ENCODE results near the gene IL12A. TPM values are rescaled to one million over a fixed set of nuclear protein-coding genes. Genes with fewer than 3 reads are reported as not detected.
A peak's percentile ranks its signal among the peaks of the same experiment; 100 is the strongest.

IL12A gene
- total and polyA plus RNA-seq, 10 of the 15 experiments (the other 5 are each of a cell fraction or from before 2014, with no cell fraction given), result 0.50 to 10.9 (median 3.5) TPM

DNA sequence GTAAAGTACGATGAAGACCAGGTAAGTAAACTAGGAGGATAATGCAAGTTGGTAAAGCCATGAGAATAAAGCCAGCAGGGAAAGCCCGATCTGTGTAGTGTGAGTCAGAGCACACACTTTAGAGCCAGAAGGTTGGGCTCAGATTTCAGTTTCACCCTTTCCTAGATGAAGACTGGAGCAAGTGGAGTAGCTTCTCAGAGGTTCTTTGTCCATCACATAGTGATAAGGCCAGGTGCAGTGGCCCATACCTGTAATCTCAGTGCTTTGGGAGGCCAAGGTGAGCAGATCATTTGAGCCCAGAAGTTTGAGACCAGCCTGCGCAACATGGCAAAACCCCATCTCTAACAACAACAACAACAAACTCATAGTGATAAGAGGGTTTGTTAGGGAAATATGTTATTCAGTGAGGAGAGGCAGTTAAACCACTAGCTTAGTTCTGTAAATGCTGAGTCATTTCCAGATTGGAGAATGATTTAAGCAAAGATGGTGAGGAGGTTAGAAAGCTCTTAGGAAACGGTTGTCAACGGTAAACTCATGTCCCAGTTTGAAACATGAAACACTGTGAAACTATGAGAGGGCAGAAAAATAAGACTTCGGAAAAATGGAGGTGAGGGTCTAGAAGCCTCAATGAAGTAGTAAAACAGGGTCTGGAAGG is 39.0 kb downstream of the IL12A start (continued):
- TF ChIP-seq ZBED1 (IDR thresholded peaks at IDR 0.05; ENCODE audit: borderline replicate concordance) (peak; percentile 77; the same call in 1 of the 2 replicates), FOXM1 (IDR thresholded peaks at IDR 0.05; ENCODE audit: low read depth, low read length) (peak; percentile 86; the same call in 1 of the 2 replicates), RUNX3 (IDR thresholded peaks at IDR 0.05; ENCODE audit: low read length) (peak; percentile 89), MTA2 (IDR thresholded peaks at IDR 0.05; ENCODE audit: low read depth) (peak; percentile 52; the same call in 1 of the 2 replicates), JUND (IDR thresholded peaks at IDR 0.05; ENCODE audit: low read depth, low read length) (peak; percentile 69; the same call in 1 of the 2 replicates)
- TF ChIP-seq, protein P1, sequence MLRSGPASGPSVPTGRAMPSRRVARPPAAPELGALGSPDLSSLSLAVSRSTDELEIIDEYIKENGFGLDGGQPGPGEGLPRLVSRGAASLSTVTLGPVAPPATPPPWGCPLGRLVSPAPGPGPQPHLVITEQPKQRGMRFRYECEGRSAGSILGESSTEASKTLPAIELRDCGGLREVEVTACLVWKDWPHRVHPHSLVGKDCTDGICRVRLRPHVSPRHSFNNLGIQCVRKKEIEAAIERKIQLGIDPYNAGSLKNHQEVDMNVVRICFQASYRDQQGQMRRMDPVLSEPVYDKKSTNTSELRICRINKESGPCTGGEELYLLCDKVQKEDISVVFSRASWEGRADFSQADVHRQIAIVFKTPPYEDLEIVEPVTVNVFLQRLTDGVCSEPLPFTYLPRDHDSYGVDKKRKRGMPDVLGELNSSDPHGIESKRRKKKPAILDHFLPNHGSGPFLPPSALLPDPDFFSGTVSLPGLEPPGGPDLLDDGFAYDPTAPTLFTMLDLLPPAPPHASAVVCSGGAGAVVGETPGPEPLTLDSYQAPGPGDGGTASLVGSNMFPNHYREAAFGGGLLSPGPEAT (IDR thresholded peaks at IDR 0.05; ENCODE audit: low read depth), result peak; percentile 48; the same call in 1 of the 2 replicates
- TF ChIP-seq, protein P2, sequence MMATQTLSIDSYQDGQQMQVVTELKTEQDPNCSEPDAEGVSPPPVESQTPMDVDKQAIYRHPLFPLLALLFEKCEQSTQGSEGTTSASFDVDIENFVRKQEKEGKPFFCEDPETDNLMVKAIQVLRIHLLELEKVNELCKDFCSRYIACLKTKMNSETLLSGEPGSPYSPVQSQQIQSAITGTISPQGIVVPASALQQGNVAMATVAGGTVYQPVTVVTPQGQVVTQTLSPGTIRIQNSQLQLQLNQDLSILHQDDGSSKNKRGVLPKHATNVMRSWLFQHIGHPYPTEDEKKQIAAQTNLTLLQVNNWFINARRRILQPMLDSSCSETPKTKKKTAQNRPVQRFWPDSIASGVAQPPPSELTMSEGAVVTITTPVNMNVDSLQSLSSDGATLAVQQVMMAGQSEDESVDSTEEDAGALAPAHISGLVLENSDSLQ (IDR thresholded peaks at IDR 0.05), result no peak; the same call in 1 of the 2 replicates
- TF ChIP-seq, protein P3, sequence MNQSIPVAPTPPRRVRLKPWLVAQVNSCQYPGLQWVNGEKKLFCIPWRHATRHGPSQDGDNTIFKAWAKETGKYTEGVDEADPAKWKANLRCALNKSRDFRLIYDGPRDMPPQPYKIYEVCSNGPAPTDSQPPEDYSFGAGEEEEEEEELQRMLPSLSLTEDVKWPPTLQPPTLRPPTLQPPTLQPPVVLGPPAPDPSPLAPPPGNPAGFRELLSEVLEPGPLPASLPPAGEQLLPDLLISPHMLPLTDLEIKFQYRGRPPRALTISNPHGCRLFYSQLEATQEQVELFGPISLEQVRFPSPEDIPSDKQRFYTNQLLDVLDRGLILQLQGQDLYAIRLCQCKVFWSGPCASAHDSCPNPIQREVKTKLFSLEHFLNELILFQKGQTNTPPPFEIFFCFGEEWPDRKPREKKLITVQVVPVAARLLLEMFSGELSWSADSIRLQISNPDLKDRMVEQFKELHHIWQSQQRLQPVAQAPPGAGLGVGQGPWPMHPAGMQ (IDR thresholded peaks at IDR 0.05; ENCODE audit: borderline replicate concordance), result no peak
